SK-N-SH (cell line): ENCODE measurements around the gene ZNF346.

Experiments
- POLR2AphosphoS5 ChIP-seq: IDR thresholded peaks from 2 replicates; pipeline ENCODE4 v1.6.1; 2012; ENCODE audit warnings: low read depth, low read length
- TF ChIP-seq, protein P1 (sequence below): fragments of 200-600 bp; sonication (generic); IDR thresholded peaks from 2 replicates; pipeline ENCODE4 v1.6.1; 2017; ENCODE audit warnings: antibody characterized with exemption, mild to moderate bottlenecking, moderate library complexity

DNA sequence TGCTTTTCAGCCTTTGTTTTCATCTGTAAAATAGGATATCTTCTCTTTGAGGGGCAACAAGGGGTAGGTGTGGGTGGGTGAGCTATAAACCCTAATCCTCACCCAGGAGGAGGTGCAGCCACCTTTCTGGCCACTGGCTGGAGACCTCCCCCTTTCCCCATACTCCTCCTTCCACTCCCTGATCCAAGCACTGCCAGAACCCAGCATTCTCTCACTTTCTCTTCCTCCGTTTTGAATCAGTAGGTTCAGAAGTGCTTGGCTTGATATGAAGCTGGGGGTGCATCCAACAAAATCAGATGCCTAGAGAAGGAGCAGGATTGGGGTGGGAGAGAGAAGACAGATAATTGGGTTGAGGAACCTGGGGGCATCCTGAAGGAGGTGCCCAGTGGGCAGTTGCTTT, 104.3 kb downstream of the ZNF346 start:
- TF ChIP-seq, protein P1, sequence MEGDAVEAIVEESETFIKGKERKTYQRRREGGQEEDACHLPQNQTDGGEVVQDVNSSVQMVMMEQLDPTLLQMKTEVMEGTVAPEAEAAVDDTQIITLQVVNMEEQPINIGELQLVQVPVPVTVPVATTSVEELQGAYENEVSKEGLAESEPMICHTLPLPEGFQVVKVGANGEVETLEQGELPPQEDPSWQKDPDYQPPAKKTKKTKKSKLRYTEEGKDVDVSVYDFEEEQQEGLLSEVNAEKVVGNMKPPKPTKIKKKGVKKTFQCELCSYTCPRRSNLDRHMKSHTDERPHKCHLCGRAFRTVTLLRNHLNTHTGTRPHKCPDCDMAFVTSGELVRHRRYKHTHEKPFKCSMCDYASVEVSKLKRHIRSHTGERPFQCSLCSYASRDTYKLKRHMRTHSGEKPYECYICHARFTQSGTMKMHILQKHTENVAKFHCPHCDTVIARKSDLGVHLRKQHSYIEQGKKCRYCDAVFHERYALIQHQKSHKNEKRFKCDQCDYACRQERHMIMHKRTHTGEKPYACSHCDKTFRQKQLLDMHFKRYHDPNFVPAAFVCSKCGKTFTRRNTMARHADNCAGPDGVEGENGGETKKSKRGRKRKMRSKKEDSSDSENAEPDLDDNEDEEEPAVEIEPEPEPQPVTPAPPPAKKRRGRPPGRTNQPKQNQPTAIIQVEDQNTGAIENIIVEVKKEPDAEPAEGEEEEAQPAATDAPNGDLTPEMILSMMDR: no peak
- no peak for TF ChIP-seq POLR2AphosphoS5
